Ascending aorta (tissue), 2 donors: ENCODE measurements around the gene PTPRG. TPM values are rescaled to one million over a fixed set of nuclear protein-coding genes. Genes with fewer than 3 reads are reported as not detected.
A peak's percentile ranks its signal among the peaks of the same experiment; 100 is the strongest.

ENCODE experiments used
- DNase-seq, 2 donors: peaks; one replicate each; pipeline ENCODE4 v3.0.0-alpha.2; 2019; ENCODE audit warnings: low spot score in 2 of 2
- H3K27ac ChIP-seq, 2 donors: fragments of 200-600 bp; sonication (generic); one replicate each; pipeline ENCODE4 v1.5.1; 2016 to 2017; ENCODE audit warnings: mild to moderate bottlenecking in 1 of 2
- H3K27me3 ChIP-seq: fragments of 200-600 bp; sonication (generic); one replicate; pipeline ENCODE4 v1.5.1; 2017
- H3K36me3 ChIP-seq, 2 donors: fragments of 200-600 bp; sonication (generic); one replicate each; pipeline ENCODE4 v1.5.1; 2016
- H3K4me1 ChIP-seq, 2 donors: fragments of 200-600 bp; sonication (generic); one replicate each; pipeline ENCODE4 v1.5.1; 2016 to 2017; ENCODE audit warnings: mild to moderate bottlenecking in 1 of 2
- H3K4me3 ChIP-seq, 2 donors: fragments of 200-600 bp; sonication (generic); one replicate each; pipeline ENCODE4 v1.5.1; 2016 to 2017; ENCODE audit warnings: mild to moderate bottlenecking in 1 of 2
- H3K9me3 ChIP-seq, 2 donors: fragments of 200-600 bp; sonication (generic); one replicate each; pipeline ENCODE4 v1.5.1; 2016
- CTCF ChIP-seq, 3 experiments: fragments of 200-600 bp in 2 of 3; fragments of 450-650 bp in 1 of 3; sonication (generic) in 2 of 3; IDR thresholded peaks; one replicate each; pipeline ENCODE4 v1.5.1; 2016 to 2019; ENCODE audit warnings: antibody characterized with exemption in 3 of 3, mild to moderate bottlenecking in 1 of 3, moderate library complexity in 1 of 3
- intact Hi-C: fragments of 100-400 bp; cut with DNase I; formaldehyde crosslinking; loops from one replicate; pipeline ENCODE4 v1.15.1; 2023
- total RNA-seq: library from RNA; depleted of rRNA; stranded (reverse); fragments of >200 nt; gene quantifications from one replicate; pipeline ENCODE4 v1.1.0, GENCODE V29; 2016

Gene PTPRG
- total RNA-seq, 1 donor from 2014 or later = 129 TPM

GRCh38 chr3:62145086-62145757 lies 583.9 kb downstream of the PTPRG start:
- no peak overlapping the region for H3K4me3 ChIP-seq
- peaks cover 0 to 34% of the 10 kb centered on the region in 2 donors for H3K4me1 ChIP-seq
- peak overlapping the region; percentile 71 to 72 for H3K27ac ChIP-seq
- no peaks in the 10 kb centered on the region for H3K36me3 ChIP-seq
- H3K27me3 ChIP-seq = no peaks in the 10 kb centered on the region
- intact Hi-C loops = no loop called here
- no peak for DNase-seq
- TF ChIP-seq CTCF (IDR thresholded peaks at IDR 0.05) = no peak
- peaks cover 0 to 2% of the 10 kb centered on the region in 2 donors for H3K9me3 ChIP-seq

- H3K27me3 ChIP-seq = no peaks in the 10 kb centered on the region
- TF ChIP-seq CTCF (IDR thresholded peaks at IDR 0.05) = no peak
- peak overlapping the region in 1 of 2 donors; percentile 8 for H3K4me3 ChIP-seq
- H3K4me1 ChIP-seq = peaks cover 0 to 35% of the 10 kb centered on the region in 2 donors
- no peak for DNase-seq
- H3K27ac ChIP-seq = peak overlapping the region; percentile 63 to 80
- H3K36me3 ChIP-seq = no peaks in the 10 kb centered on the region
- intact Hi-C loops = no loop called here
- peaks cover 0 to 3% of the 10 kb centered on the region in 2 donors for H3K9me3 ChIP-seq
Observed at GRCh38 chr3:62149539-62149938, 588.2 kb downstream of the PTPRG start.

- H3K4me3 ChIP-seq = peak overlapping the region in 1 of 2 donors; percentile 8
- peak in 1 of 2 donors; percentile 71 for DNase-seq
- H3K27me3 ChIP-seq = no peaks in the 10 kb centered on the region
- H3K36me3 ChIP-seq = no peaks in the 10 kb centered on the region
- H3K4me1 ChIP-seq = peaks cover 0 to 37% of the 10 kb centered on the region in 2 donors
- peak overlapping the region; percentile 63 to 80 for H3K27ac ChIP-seq
- intact Hi-C loops = no loop called here
- peaks cover 0 to 3% of the 10 kb centered on the region in 2 donors for H3K9me3 ChIP-seq
- no peak for TF ChIP-seq CTCF (IDR thresholded peaks at IDR 0.05)
Observed at GRCh38 chr3:62149962-62150361, 588.6 kb downstream of the PTPRG start.

- peak overlapping the region; percentile 13 to 80 for H3K27ac ChIP-seq
- TF ChIP-seq CTCF (IDR thresholded peaks at IDR 0.05) = no peak
- peaks cover 0 to 51% of the 10 kb centered on the region in 2 donors for H3K4me1 ChIP-seq
Observed at GRCh38 chr3:62151591-62151990, 590.2 kb downstream of the PTPRG start.

GRCh38 chr3:62153231-62153630 lies 591.9 kb downstream of the PTPRG start:
- no peak for TF ChIP-seq CTCF (IDR thresholded peaks at IDR 0.05)
- peak overlapping the region in 1 of 2 donors; percentile 80 for H3K27ac ChIP-seq
- no peaks in the 10 kb centered on the region for H3K36me3 ChIP-seq
- H3K4me1 ChIP-seq = peaks cover 1 to 52% of the 10 kb centered on the region in 2 donors
- no peak overlapping the region for H3K4me3 ChIP-seq
- no peak for DNase-seq
- H3K9me3 ChIP-seq = peaks cover 0 to 3% of the 10 kb centered on the region in 2 donors
- no peaks in the 10 kb centered on the region for H3K27me3 ChIP-seq
- intact Hi-C loops = no loop called here

More at GRCh38 chr3:62151591-62151990, 590.2 kb downstream of the PTPRG start:
- DNase-seq = no peak
- no peak overlapping the region for H3K4me3 ChIP-seq
- H3K9me3 ChIP-seq = peaks cover 0 to 3% of the 10 kb centered on the region in 2 donors
- no peaks in the 10 kb centered on the region for H3K36me3 ChIP-seq
- intact Hi-C loops = no loop called here
- no peaks in the 10 kb centered on the region for H3K27me3 ChIP-seq
